Stimulated activated naive CD8-positive, alpha-beta T cell treated with anti-CD3 and anti-CD28 coated beads, Interleukin-15, Interleukin-2, amounts not matched to agents 100 U/mL and 50 U/mL, for 24 hours (primary cell): ENCODE data around the gene CFAP74.

Experiments used
- ATAC-seq: fragments of 150-1000 bp; cut with Tn5 transposase; one replicate; pipeline ENCODE4 v1.10.0; 2021
- DNase-seq: peaks from one replicate; pipeline ENCODE4 v3.0.0; 2021

CFAP74 gene

GRCh38 chr1:2039251-2039650, 35.7 kb upstream of the CFAP74 start:
- DNase-seq (no peak), ATAC-seq (no peak)

- no peak for DNase-seq
- ATAC-seq = no peak
Measured at GRCh38 chr1:2038229-2038628, 34.6 kb upstream of the CFAP74 start.

DNA sequence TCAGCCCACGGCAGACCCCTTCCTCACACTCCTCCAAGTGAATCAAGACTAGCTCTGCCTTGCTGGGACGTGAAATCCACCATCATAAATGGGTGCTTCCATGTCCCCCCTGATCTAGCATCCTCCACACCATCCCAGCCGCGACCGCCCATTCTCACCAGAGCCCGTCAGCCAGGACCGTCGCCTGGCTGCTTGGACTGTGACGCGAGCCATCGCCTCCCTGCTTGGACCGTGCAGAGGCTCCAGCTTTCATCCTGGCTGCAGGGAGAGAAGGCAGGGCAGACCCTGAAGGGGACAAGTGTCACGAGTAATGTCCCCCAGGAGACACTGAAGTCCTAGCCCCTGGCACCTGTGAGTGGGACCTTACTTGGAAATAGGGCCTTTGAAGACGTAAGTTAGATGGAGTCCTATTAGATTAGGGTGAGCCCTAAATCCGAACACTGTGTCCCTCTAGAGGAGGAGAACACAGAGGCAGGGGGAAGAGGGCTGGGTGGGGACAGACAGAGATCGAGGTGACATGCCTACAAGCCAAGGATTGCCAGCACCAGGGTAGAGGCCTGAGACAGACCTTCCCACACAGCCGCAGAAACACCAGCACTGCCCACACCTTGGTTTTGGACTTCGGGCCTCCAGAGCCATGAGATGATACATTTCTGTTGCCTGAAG, 33.9 kb upstream of the CFAP74 start:
- ATAC-seq (no peak), DNase-seq (no peak)

- no peak for ATAC-seq
- DNase-seq = no peak
Measured at GRCh38 chr1:2036287-2036686, 32.7 kb upstream of the CFAP74 start.

- ATAC-seq (no peak), DNase-seq (no peak)
Measured at GRCh38 chr1:2033165-2033564, 29.6 kb upstream of the CFAP74 start.

DNA sequence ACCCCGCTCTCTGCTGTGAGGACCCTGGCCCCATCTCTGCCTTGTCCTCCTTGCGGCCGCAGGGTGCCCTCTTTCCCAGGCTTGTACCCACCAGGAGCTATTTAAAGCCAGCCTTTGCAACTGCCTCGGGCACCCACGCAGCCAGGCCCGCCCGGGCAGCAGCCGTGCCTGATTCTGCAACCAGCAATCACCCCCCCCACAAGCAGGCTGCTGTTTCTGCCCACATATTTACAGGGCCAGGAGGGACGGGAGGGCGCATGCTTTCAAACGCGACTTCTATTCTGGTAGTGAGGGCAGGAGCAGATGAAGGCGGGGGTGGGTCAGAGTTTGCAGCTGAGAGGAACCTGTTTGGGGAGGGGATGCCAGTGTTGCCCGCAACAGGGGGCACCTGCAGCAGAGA, 29.2 kb upstream of the CFAP74 start:
- DNase-seq (no peak), ATAC-seq (no peak)

- DNase-seq (no peak), ATAC-seq (no peak)
Measured at GRCh38 chr1:2031546-2032540, 28.3 kb upstream of the CFAP74 start.

- ATAC-seq = no peak
Measured at GRCh38 chr1:2030076-2030871, 26.7 kb upstream of the CFAP74 start.

DNA sequence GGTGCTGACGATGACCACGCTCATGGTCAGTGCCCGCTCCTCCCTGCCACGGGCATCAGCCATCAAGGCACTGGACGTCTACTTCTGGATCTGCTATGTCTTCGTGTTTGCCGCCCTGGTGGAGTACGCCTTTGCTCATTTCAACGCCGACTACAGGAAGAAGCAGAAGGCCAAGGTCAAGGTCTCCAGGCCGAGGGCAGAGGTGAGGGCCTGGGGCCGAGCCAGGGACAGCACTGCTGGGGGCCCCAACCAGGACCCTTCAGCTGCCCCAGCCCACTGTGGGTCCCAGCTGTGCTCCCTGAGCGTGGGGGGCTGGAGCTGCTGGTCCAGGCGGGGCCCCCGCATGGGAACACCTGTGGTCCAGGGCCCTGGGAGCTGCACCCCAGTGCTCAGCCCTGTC, 26.0 kb upstream of the CFAP74 start:
- ATAC-seq (no peak), DNase-seq (no peak)

More at GRCh38 chr1:2030076-2030871, 26.7 kb upstream of the CFAP74 start:
- no peak for DNase-seq

GRCh38 chr1:2028870-2029560, 25.4 kb upstream of the CFAP74 start:
- no peak for DNase-seq
- ATAC-seq = no peak

DNA sequence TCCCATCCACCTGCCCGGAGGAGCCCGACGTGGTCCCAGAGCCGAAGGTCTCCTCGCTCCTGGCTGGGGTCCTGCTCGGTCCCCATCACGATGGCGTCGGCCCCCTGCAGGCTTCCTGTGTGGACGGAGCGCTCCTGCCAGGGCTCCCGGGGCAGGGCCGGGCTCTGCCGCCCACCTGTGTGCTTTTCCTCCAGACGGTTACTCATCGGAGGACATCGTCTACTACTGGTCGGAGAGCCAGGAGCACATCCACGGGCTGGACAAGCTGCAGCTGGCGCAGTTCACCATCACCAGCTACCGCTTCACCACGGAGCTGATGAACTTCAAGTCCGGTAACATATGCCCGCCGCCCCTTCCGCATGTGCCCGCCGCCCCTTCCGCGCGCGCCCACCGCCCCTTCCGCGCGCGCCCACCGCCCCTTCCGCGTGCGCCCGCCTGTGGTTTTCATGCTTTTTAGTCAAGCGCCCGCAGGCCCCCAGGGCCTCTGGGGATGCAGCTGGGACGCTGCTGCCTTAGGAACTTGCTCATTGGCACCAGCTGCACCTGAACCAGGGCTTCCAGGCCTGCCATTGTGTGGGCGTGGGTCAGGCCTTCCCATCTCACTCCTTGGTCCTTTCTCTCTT, 24.5 kb upstream of the CFAP74 start:
- no peak for ATAC-seq
- no peak for DNase-seq

GRCh38 chr1:2025491-2025981, 21.9 kb upstream of the CFAP74 start:
- no peak for DNase-seq
- no peak for ATAC-seq

DNA sequence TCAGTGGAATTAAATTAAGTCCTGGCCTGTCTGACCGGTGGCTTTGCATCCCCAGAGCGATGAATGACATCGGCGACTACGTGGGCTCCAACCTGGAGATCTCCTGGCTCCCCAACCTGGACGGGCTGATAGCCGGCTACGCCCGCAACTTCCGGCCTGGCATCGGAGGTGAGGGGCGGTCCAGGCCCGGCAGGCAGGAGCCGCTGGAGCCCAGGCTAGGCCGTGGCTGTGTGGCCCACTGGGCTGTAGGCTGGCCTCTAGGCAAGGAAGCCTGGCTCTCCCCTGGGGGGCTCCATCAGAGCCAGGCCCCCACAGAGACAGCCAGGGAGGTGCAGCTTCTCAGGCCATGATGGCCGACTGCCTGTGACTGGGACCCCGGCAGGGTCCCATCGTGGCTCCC, 21.3 kb upstream of the CFAP74 start:
- no peak for DNase-seq
- ATAC-seq = no peak

DNA sequence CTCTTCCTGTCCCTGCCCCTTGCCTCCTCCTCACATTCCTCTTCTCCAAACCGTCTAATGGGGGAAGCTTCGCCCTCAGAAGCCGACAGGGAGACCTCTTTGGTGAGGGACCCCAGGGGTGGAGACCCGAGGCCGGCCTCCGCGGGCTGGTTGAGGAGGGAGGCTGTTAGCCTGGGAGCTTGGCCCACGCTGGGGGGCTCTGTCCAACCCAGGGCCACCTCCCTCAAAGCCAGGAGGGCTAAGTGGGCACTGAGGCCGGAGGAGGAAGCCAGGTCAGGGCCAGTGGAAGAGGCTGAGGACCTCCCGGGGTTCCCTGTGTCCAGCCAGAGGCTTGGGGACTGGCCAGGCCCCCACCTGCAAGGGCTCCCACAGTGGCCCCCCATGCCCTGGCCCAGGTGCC, 20.9 kb upstream of the CFAP74 start:
- DNase-seq (no peak), ATAC-seq (no peak)

GRCh38 chr1:2023187-2023586, 19.6 kb upstream of the CFAP74 start:
- no peak for DNase-seq
- no peak for ATAC-seq

- ATAC-seq (no peak), DNase-seq (no peak)
Measured at GRCh38 chr1:2022063-2022770, 18.6 kb upstream of the CFAP74 start.

DNA sequence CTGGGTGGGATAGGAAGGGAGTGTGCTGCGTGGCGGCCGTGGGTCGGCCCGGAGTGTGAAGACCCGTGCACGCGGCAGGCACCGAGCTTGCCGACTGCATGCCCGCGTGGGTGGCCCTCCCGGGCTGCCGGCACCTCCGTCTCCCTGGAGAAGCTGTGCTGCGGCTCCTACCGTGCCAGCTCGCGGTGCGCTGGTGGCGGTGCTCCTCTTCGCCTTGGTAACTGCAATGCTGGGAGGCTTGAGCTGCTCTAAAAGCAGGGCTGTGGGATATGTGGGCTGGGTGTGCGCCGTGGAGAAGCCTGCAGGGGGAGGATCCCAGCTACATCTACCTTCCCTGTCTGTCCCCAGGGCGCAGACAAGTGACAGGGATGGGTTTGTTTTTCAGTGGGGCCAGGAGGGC, 18.0 kb upstream of the CFAP74 start:
- no peak for ATAC-seq
- no peak for DNase-seq

DNA sequence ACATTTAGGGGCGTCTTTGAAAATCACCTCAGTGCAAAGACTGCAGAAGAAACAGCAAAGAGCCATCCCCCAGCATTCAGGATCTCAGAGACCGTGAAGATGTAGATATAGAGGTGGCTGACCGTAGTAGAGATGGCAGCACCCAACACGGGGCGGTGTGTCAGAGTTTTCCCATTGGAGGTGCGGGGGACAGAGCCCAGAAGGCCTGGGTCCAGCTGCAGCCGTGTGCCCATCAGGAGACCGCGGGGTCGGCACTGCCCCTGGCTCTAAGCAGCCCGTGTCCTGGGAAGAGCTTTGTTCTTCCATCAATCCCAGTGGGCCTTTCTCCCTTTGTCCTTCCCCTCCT, 16.7 kb upstream of the CFAP74 start:
- DNase-seq (no peak), ATAC-seq (no peak)

DNA sequence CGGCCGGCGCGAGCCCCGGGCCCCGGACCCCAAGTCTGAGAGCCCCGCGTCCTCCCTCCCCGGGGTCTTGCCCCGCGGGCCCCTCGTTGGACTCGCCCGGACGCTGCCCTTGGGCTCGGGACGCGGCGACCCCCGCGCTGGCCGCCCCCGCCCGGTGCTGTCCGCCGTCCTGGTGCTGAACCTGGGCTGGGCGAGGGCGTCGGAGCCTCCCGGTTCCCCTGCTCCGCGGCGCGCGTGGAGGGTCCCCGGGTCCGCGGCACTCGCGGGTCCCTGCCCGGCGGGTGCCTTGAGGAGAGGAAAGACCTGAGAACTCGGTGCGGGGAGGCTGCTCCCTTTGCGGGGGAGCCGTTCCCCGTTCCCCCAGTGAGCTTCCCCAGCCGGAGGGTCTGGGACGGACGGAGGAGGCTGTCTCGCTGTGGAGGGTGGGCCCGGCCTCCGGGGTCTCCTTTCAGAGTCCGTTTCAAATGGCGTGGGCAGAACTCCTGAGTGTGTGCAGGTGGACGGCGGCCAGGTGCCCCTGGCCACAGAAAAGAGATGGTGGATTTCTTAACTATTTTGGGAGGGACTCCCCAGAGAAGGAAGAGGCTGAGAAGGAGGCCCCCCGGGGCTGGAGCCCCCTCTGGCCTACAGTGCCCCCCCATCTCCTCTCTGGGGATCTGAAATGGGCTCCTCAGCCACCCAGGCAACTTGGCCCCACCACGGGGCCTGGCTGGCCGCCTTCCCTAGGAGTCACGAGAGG, 16.2 kb upstream of the CFAP74 start:
- DNase-seq (no peak), ATAC-seq (no peak)

DNA sequence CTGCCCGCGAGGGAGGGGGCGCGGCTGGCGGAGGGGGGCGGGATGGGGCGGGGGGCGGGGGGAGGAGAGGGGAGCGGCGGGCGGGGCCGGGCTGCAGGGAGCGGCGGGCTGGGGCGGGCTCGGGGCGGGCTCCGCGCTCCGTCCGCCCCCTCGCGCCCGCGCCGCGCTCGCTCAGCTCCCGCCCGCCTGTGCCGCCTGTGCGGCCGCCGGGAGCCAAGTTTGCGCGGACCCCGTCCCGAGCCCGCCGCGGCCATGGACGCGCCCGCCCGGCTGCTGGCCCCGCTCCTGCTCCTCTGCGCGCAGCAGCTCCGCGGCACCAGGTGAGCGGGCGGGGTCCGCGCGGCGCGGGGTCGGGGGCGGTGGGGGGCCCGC, 15.6 kb upstream of the CFAP74 start, which contains the start of gene GABRD:
Gene GABRD, plus strand, starts transcription at position 174 of the 372 bp plus-strand sequence. Its CDS starts 79 bp downstream, at position 253.
- DNase-seq (peak; percentile 37), ATAC-seq (no peak)
